HG03571 (cell line): Measurements from ENCODE around the gene SETD6.

ENCODE experiments used
- ATAC-seq: cut with Tn5 transposase; IDR thresholded peaks from one replicate; pipeline ENCODE4 v1.9.1; 2021; ENCODE audit not compliant: unreplicated experiment

The SETD6 gene

DNA sequence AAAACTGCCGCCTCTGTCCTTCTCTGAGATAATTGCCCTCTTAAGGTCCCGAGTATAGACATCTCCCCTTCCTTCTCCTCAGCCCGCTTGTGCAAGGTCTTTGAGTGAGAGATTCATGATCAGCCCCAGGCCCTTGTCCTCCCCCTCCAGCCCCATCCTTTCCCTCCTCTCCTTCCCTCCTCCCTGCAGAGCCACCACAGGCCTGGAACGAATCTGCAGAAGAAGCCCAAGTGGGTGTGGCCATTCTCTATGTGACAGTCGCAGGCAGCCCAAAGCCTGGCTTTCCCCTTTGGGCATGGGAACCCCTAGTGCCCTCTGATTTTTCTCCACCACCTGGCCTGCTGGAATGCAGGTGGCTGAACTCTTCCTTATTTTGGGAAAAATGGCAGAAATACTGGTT, 22.6 kb upstream of the SETD6 start:
- no peak for ATAC-seq

DNA sequence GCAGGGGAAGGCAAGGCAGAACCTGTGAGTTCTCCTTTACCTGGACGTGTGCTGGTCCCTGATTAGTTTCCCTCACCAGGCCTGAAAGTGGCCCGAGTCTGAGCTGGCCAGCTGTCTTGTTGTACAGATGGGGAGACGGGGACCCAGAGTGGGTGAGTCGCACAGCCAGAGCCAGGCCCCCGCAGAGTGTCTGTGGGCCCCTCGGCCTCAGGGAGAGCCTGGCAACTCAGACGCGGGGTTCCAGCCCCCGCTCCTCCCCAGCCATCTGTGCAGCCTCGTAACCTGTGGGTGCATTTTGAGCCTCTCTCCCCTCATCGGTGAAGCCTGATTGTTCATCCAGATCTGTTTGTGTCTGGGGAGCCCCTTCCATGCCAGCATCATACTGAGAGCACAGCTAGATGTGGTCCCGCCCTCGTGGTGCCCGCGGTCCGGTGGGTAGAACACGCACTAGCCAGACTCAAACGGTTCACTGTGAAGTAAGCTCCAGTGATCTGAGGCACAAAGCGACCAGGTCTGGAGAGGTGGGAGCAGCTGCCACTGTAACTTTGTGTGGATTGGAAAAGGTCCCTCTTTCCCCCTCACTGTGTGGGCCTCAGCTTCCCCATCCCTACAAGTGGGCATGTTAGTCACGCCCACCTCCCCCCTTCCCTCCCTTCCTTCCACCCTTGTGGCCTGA, 21.4 kb upstream of the SETD6 start:
- ATAC-seq, result no peak

DNA sequence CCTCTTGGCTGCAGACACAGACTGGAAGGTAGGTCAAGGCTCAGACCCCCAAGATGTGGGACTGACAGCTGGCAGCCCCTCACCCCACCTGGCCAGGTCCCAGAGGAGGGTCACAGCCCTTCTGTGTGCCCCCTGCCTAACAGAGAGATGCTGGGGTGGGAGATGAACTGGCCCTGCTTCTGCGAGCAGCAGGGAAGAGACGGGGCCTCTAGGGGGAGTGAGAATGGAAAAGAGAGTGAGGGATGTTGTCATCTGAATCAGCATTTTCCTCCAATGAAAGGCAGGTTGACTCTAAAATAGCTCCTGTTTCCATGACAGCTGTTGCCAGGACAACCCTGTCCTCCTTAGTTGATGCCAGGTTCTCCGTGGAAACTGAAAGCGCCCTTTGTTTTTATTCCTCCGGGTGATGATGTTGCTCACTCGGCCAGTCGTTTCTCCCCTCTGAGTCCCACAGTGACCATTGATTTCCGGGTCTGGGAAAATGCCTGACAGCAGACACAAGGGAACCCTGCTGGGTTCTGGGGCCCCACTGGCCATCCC, 20.3 kb upstream of the SETD6 start:
- peak; percentile 58 for ATAC-seq

DNA sequence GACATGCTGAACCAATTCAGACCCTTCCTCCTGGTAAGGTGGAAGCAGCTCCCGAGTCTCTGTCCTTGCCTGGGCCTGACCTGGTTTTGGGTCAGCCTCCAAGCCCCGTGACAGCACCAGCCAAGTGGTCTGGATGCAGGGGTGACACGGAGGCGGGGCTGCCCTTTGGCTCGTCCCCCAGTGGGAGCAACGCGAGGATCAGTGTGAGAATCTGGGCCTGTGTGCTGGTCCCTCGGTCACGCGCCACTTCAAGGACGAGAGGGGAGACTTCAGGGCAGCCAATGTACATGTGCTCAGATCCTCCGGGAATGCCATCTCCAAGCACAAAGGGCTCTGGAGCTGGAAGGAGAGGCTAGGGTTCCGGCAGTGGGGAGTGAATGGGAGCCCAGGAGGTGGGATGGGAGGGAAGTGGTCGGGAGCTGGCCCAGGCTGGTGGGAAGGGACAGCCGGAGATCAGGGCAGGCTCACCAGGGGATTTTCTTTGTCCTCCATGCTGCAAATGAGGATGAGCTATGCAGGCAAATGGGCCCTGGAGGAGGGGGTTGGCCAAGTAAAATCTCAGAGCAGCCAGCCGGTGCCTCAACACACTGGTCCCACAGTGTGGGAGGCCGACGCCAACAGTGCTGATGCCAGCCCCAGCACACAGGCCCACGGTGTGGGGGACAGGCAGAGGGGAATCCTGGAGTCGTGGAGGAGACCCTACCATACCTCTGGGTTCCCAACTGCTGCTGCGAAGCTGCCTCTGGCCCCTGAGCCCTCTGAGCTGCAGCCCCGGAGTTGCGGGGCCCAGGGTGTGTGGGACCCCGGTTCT, 19.6 kb upstream of the SETD6 start:
- no peak for ATAC-seq

GRCh38 chr16:58497468-58497867, 17.8 kb upstream of the SETD6 start:
- ATAC-seq, result no peak

GRCh38 chr16:58497935-58498334, 17.4 kb upstream of the SETD6 start:
- ATAC-seq, result no peak

GRCh38 chr16:58498341-58499091, 16.8 kb upstream of the SETD6 start:
- no peak for ATAC-seq

- no peak for ATAC-seq
These were observed 16.2 kb upstream of the SETD6 start for GRCh38 chr16:58499092-58499511.

GRCh38 chr16:58499615-58500351, 15.5 kb upstream of the SETD6 start, which contains the start of gene NDRG4:
Gene NDRG4, plus strand, starts transcription at chr16:58500143. Its CDS starts 106 bp downstream, at chr16:58500249.
- ATAC-seq, result no peak

DNA sequence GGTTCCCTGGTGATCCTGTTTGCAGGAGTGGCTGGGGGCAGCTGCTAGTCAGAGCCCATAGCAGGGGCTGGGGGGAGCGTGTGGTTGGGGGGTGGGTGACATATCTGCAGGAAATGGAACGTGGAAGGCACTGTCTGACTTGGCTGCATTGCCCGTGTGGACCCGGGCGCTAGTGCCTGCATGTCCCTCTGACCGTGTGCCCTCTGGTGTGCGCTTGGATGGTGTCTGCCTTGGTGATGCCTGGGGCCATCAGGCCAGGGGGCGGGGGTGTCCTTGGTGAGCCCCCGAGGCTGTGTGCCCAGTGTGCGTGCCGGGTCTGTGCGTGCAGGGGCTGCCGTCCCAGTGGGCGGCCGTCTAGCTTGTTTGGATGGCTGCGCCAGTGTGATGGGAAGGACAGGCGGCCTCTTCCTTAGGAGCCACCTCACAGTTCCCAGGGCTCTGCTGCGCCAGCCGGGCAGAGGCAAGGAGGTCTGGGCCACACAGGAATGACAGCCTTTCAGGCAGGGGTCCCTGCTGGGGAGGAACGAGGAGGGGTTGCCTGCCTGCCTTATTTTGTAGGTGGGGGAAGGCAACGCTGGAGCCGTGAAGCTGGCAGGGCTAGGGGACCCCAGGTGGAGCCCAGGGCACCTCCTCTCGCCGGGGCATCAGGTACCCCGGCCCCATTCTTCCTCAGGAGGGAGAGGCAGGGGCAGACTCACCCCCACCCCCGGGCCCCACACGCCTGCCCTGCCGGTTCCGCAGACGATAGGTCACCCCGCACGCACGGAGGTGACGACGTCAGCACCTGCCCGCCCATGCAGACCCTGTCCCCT, 14.7 kb upstream of the SETD6 start:
- no peak for ATAC-seq

- no peak for ATAC-seq
These were observed 13.8 kb upstream of the SETD6 start for GRCh38 chr16:58501242-58502131.

DNA sequence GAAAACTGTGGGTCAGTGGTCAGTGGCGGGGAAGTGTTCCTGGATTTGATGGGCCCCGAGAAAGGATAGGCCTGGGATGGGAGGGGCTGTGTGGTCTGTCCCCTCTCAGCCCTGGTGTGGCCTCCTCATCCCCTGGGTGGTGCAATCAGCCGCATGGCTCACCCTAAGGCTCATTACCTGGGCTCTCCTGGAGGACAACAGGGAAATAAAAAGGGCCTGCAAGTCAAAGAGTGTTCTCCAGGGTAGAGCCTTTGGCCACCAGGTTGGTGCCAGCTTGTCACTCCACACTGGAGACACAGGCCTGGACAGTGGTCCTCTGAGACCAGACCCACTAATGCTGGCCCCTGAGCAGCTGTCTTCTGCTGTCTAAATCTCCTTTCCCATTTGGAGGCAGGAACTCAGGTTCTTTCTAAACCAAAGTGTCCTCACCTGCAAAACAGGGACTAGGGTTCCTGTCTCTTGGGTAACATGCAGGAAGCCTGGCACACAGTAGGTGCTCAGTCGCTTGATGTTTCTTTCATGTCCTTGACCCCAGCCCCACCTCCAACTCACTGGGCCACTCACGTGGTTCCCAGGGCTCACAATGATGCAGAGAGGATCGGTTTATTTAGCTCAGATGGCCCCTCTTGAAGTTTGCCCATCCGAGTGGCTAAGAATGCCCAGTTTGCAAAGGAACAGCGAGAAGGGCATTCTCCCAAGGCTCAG, 12.9 kb upstream of the SETD6 start:
- ATAC-seq, result no peak

GRCh38 chr16:58503166-58503862, 12.0 kb upstream of the SETD6 start:
- no peak for ATAC-seq

DNA sequence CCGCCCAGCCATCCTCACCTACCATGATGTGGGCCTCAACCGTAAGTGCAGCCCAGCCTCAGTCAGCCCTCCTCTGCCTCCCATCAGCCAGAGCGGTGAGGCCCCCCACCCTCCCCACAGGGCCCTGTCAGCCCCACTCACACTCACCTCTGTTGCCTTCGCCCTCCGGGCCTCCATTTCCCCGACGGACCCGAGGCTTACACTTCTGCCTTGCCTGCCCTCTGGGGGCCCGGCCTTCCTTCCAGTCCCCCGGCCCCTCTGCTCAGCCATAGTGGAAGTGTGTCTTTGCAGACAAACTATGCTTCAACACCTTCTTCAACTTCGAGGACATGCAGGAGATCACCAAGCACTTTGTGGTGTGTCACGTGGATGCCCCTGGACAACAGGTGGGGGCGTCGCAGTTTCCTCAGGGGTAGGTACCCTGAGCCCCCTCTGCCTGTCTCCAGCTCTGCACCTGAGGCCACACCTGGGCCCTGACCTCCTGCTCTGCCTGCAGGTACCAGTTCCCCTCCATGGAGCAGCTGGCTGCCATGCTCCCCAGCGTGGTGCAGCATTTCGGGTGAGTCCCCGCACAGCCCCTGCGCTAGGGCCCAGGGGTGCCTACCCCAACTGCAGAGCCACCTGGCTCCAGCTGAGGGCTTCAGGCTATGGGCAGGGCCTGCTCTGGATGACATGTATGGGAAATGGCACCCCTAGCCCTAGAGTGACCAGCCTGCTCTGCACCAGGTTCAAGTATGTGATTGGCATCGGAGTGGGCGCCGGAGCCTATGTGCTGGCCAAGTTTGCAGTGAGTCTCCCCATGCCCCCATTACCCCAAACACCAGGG, 11.2 kb upstream of the SETD6 start:
- ATAC-seq, result no peak

DNA sequence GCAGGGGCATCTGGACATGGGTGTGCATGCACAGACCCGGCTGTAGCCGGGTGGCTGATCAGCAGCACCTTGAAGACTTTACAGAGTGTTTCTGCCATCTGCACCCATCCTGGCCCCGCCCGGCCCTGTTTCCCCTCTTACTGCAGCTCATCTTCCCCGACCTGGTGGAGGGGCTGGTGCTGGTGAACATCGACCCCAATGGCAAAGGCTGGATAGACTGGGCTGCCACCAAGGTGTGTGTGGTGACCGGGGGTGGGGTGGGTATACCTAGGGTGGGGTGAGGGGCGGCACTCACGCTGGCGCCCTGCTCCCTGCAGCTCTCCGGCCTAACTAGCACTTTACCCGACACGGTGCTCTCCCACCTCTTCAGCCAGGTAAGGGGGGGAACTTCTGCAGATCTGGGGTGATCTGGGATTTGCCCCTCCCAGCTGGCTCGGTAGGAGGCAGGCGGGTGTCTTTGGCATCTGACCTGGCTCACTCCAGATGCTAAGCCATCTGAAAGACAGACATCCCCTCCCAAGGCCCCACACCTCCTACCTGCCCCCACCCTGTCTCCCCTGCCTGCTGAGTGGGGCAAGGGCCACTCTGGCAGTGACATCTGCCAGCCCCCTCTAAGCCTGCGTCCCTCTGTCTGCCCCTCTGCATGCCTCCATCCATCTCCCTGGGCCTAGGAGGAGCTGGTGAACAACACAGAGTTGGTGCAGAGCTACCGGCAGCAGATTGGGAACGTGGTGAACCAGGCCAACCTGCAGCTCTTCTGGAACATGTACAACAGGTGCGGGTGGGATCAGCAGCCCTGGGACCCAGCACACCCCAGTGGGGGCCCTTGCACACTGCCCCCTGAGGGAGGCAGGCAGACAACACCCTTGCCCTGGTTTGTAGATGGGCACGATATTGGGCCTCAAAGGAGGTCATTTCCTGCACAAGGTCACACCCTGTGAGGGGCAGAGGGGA, 8.8 kb upstream of the SETD6 start:
- ATAC-seq, result no peak
